Anterior cingulate cortex (tissue), 58 donors: ENCODE measurements around the gene DOCK3.

Experiments used
- DNase-seq, 58 donors: peaks; one replicate each; lab custom pipeline; 2025; lab: John Stamatoyannopoulos, UW

Gene DOCK3

GRCh38 chr3:50674349-50675178 lies at the start of gene DOCK3:
DOCK3 (plus strand) TSS chr3:50674927; CDS start chr3:50675264, 337 bp downstream.
- DNase-seq = peak in 47 of 58 donors; percentile 20 to 84 (median 52)

- peak in 3 of 58 donors; percentile 14 to 22 (median 15) for DNase-seq
Measured at GRCh38 chr3:50625231-50626182, 49.2 kb upstream of the DOCK3 start.

GRCh38 chr3:50626401-50626800 lies 48.3 kb upstream of the DOCK3 start:
- no peak for DNase-seq

GRCh38 chr3:50627407-50628051 lies 47.2 kb upstream of the DOCK3 start:
- DNase-seq = peak in 35 of 58 donors; percentile 7 to 61 (median 32)

- no peak for DNase-seq
Measured at GRCh38 chr3:50628601-50629000, 46.1 kb upstream of the DOCK3 start.

GRCh38 chr3:50630394-50630793 lies 44.3 kb upstream of the DOCK3 start:
- DNase-seq = no peak

GRCh38 chr3:50630877-50631276 lies 43.9 kb upstream of the DOCK3 start:
- DNase-seq = no peak

- DNase-seq = no peak
Measured at GRCh38 chr3:50632450-50632849, 42.3 kb upstream of the DOCK3 start.

GRCh38 chr3:50633230-50633790 lies 41.4 kb upstream of the DOCK3 start:
- no peak for DNase-seq

- DNase-seq = no peak
Measured at GRCh38 chr3:50635066-50635465, 39.7 kb upstream of the DOCK3 start.

GRCh38 chr3:50637011-50637410 lies 37.7 kb upstream of the DOCK3 start:
- DNase-seq = no peak

- no peak for DNase-seq
Measured at GRCh38 chr3:50637945-50638344, 36.8 kb upstream of the DOCK3 start.

- no peak for DNase-seq
Measured at GRCh38 chr3:50639055-50639494, 35.7 kb upstream of the DOCK3 start.

GRCh38 chr3:50642382-50642781 lies 32.3 kb upstream of the DOCK3 start:
- DNase-seq = no peak

- peak in 33 of 58 donors; percentile 10 to 76 (median 42) for DNase-seq
Measured at GRCh38 chr3:50644561-50644960, 30.2 kb upstream of the DOCK3 start.

- no peak for DNase-seq
Measured at GRCh38 chr3:50645378-50645777, 29.3 kb upstream of the DOCK3 start.

- peak in 13 of 58 donors; percentile 2 to 54 (median 21) for DNase-seq
Measured at GRCh38 chr3:50648313-50648712, 26.4 kb upstream of the DOCK3 start.

- no peak for DNase-seq
Measured at GRCh38 chr3:50648944-50649343, 25.8 kb upstream of the DOCK3 start.

- peak in 54 of 58 donors; percentile 22 to 88 (median 62) for DNase-seq
Measured at GRCh38 chr3:50649451-50649931, 25.2 kb upstream of the DOCK3 start.

- no peak for DNase-seq
Measured at GRCh38 chr3:50650018-50650417, 24.7 kb upstream of the DOCK3 start.
